Left kidney (tissue), 2 donors: ENCODE measurements around the gene SLC7A10. TPM values are rescaled to one million over a fixed set of nuclear protein-coding genes. Genes with fewer than 3 reads are reported as not detected.
A peak's percentile ranks its signal among the peaks of the same experiment; 100 is the strongest.
"Not testable (repeated sequence)": the region's sequence is repeated elsewhere in the genome, so short reads cannot be mapped to it uniquely, and the experiment has no call there.

Experiments
- DNase-seq: peaks from one replicate; pipeline ENCODE4 v3.0.0-alpha.2; 2013
- polyA plus RNA-seq: library from polyadenylated mRNA; unstranded; fragments of 120-200 nt; gene quantifications from one replicate; pipeline ENCODE4 v1.2.1, GENCODE V29; 2013; ENCODE audit not compliant: insufficient read length

The SLC7A10 gene
- polyA plus RNA-seq, 1 donor = 0.47 TPM

GRCh38 chr19:33201886-33202545, 23.6 kb downstream of the SLC7A10 start:
- no peak for DNase-seq

- DNase-seq = no peak
These were observed 24.2 kb downstream of the SLC7A10 start for GRCh38 chr19:33201473-33201872.

DNA sequence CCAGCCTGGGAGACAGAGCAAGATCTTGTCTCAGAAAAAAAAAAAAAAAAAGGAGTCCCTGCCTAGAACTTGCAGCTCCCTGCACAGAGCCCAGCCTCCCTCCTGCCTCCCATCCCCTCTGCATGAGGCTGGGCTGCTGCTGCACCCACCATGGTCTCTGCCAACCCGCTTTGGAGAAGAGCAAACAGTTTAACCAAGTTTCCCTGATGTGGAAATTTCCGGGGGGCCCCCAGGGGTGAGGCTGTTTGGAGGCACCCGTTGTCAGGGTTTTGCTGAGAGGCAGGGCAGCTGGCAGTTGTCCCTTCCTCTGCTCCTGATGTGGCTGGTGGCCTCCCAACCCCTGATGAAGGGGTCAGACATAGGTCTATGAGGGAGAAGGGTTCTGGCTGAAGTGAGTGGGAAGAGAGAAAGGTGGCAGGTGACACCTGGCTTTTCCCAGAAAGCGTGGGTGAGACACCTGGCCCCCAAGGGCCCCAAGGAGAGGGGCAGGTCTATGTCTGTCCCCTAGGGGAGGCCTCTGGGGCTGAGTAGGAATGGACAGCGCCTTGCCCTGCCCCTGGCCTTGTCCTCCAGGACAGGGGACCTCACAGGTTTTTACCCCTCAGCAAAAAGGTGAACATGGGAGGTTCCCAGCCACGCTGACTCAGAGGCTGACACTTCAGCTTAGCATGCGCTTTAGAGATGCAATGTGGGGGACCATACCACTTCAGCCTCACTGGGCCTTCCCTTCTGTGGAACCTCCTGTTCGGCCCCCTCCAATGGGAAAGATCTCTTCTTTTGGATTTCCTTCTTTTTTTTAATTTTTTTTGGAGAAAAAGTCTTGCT, 26.0 kb downstream of the SLC7A10 start:
- DNase-seq = no peak

GRCh38 chr19:33198169-33198568, 27.5 kb downstream of the SLC7A10 start:
- DNase-seq = no peak

GRCh38 chr19:33197591-33198000, 28.1 kb downstream of the SLC7A10 start:
- no peak for DNase-seq

- DNase-seq = no peak
These were observed 29.0 kb downstream of the SLC7A10 start for GRCh38 chr19:33196446-33197193.

GRCh38 chr19:33195645-33196347, 29.9 kb downstream of the SLC7A10 start:
- DNase-seq = no peak

GRCh38 chr19:33194886-33195644, 30.6 kb downstream of the SLC7A10 start:
- no peak for DNase-seq

DNA sequence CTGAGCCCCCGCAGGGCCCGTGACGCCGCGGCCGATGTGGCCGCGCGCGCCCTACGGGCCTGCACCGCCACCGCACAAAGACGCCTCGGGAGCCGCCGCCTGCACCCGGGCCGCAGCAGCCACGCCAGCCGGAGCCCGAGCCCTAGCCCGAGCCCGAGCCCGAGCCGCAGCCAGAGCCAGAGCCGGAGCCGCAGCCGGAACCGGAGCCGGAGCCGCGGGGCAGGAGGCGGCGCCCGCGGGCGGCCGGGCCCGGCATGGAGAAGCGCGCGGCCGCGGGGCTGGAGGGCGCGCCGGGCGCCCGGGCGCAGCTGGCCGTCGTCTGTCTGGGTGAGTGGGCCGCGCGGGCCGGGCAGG, 31.1 kb downstream of the SLC7A10 start:
- no peak for DNase-seq

GRCh38 chr19:33193865-33194362, 31.7 kb downstream of the SLC7A10 start, which contains the start of gene LRP3:
TSS of gene LRP3 (plus strand) at chr19:33194330. CDS start at chr19:33194786, 456 bp downstream.
- no peak for DNase-seq

DNA sequence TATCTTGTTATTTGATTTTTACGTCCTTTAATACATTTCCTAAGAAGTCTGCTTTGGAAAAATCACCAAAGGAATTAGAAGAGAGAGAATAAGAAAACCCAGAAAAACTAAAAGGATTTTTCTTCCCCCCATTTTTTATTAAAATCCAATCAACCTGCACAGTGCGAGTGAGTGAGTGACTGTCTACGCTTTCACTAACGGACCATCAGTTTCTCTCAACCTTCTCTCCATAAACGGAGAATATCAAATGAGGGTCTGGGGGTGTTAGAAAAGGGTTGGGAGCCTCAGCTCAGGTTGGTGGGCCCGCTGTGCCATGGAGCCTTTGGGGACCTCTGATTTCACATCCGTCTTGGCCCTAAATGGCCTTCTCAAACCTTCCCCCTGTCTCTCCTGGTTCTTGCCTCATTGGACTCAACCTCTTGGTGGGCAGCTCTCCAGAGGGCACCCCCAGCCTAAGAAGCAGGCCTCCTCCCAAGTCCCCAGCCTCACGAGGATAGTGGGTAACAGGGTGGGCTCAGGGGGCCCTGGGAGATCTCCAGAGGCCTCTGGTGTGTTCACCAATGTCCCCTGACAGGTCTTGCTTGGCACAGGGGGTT, 32.3 kb downstream of the SLC7A10 start:
- DNase-seq = no peak

- no peak for DNase-seq
These were observed 33.6 kb downstream of the SLC7A10 start for GRCh38 chr19:33192010-33192409.

GRCh38 chr19:33191501-33191900, 34.1 kb downstream of the SLC7A10 start:
- DNase-seq = no peak

GRCh38 chr19:33191092-33191491, 34.6 kb downstream of the SLC7A10 start:
- DNase-seq = not testable (repeated sequence)

DNA sequence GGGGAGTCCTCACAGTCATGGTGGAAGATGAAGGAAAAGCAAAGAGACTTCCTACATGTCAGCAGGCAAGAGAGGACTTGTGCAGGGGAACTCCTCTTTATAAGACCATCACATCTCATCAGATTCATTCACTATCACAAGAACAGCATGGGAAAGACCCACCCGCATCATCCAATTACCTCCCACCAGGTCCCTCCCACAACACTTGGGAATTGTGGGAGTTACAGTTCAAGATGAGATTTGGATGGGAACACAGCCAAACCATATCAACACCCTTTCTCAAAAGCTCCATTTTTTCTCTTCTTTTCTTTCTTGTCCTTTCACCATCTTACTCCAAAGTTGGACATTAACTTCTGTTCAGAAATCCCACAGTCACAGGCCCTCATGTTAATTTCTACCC, 36.2 kb downstream of the SLC7A10 start:
- DNase-seq = no peak

DNA sequence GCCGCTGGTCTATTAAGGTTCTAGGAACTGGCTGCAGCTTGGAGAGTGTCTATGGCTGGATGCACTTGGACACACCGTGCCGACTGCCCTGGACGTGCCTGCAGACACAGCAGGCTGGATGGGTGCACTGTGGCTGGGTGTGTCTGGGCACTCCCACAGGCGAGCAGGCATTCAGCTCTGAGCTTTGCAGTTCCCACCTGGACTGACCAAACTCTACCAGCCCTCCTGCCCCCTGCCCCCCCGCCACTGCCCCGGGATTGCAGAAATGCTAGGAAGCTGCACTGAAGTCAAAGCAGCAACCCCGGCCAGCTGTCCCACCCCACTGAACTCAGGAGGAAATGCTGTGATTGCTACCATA, 38.5 kb downstream of the SLC7A10 start:
- DNase-seq = no peak

DNA sequence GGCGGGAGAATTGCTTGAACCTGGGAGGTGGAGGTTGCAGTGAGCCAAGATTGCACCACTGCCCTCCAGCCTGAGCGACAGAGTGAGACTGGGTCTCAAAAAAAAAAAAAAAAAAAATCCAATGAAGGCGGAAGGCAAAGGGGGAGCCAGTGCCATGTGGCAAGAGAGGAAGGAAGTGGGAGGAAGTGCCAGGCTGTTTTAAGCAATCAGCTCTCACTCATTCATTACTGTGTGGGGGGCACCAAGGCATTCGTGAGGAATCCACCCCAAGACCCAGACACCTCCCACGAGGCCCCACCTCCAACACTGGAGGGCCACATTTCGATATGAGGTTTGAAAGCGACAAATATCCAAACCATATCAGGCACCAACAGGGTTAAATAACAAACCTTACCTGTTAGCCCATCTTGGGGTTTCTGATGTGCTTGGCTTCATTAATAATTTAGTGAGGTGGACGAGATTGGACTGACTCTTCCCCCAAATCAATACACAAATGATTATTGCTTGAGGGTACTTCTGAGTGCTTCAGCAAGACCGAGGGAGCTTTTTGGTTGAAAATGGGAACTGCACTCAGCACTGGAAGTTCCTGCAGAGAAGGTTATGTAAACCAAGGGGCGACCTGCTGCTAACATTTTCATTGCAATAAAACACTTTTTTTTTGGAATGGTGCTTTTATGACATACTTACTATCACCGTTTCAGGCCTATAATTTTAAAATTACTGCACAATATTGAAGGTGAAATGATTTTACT, 39.0 kb downstream of the SLC7A10 start:
- DNase-seq = no peak

DNA sequence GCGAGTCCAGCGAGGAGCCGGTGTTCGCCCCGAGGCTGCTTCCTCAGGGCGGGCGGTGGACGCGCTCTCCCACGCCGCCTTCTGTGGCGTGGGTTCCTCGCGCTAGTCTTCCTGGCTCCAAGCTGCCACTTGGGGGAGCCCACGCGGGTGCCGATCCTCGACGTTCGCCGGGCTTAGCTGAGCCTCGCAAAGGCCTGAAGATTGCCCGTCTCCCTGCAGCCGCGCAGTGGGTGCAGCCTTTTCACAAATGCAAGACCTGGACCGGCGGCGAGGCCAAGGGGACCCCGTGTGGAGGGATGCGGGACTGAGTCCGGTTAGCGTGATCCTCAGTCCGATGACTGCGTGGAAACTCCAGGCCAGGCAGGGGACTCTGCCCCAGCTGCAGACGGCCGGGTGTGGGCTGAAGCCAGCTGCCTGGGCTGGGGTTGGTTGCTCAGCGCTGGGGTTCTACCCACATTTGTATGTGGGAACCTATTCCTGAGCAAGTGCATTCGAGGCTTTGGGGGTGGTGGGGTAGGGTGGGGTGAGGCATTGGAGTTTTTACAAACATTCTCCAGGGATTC, 48.2 kb downstream of the SLC7A10 start:
- no peak for DNase-seq

DNA sequence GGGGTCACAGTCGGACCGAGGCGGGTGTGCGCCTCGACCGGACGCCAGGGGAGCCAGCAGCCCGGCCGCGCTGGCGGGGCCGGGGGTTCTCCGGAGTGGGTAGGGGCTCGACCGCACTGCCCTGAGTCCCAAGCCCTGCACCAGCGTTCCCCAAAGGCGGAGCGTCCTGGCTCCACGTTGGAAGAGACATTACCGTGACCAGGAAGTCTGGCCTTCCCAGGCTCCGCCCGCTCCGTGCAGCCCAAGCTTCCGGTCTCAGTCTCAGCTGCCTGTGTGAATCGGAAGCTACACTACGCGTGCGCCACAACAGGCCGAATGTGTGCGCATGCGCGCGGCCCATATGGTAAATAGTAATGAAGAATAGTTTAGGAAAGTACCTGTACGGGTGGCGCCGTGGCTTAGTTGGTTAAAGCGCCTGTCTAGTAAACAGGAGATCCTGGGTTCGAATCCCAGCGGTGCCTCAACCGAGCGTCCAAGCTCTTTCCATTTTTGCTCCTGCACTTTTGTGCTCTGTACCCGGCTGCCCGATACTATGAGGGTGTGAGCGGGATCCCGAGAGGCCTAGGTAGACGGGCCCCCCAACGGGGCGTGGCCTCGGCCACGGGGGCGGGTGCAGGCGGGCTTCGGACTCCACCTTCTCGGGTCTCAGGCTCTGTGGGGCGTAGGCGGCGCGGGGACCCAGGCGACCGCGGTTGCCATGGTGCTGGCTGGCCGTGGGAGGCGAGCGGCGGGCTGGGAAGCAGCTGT, 48.8 kb downstream of the SLC7A10 start:
- DNase-seq = peak; percentile 97
